Esophagus muscularis mucosa (tissue), 4 donors: ENCODE results near the gene ERN1. TPM values are rescaled to one million over a fixed set of nuclear protein-coding genes. Genes with fewer than 3 reads are reported as not detected.

Source experiments
- DNase-seq: peaks from one replicate; pipeline ENCODE4 v3.0.0-alpha.2; 2017; ENCODE audit errors: extremely low spot score
- H3K27ac ChIP-seq, 4 donors: fragments of 200-600 bp; sonication (generic); replicated peaks in 1 of 4; 1 replicate in 3 of 4; 2 replicates in 1 of 4; pipeline ENCODE4 v1.5.1; 2016 to 2019; ENCODE audit warnings: mild to moderate bottlenecking in 1 of 4
- H3K27me3 ChIP-seq, 4 donors: fragments of 200-600 bp; sonication (generic); one replicate each; pipeline versions ENCODE4 v1.5.1 to v1.6.0; 2016 to 2019
- H3K36me3 ChIP-seq, 4 donors: fragments of 200-600 bp; sonication (generic); one replicate each; pipeline ENCODE4 v1.5.1; 2016 to 2019
- H3K4me1 ChIP-seq, 4 donors: fragments of 200-600 bp; sonication (generic); one replicate each; pipeline ENCODE4 v1.5.1; 2016 to 2019
- H3K4me3 ChIP-seq, 4 donors: fragments of 200-600 bp; sonication (generic); 1 replicate in 2 of 4; 2 replicates in 2 of 4; pipeline ENCODE4 v1.5.1; 2016 to 2019; ENCODE audit warnings: mild to moderate bottlenecking in 4 of 4, moderate library complexity in 1 of 4
- H3K9me3 ChIP-seq, 4 donors: fragments of 200-600 bp; sonication (generic); 1 replicate in 3 of 4; 2 replicates in 1 of 4; pipeline ENCODE4 v1.5.1; 2016 to 2019
- CTCF ChIP-seq, 3 experiments: fragments of 200-600 bp in 2 of 3; fragments of 450-650 bp in 1 of 3; sonication (generic) in 2 of 3; IDR thresholded peaks; one replicate each; pipeline ENCODE4 v1.5.1; 2017 to 2019; ENCODE audit warnings: antibody characterized with exemption in 3 of 3, mild to moderate bottlenecking in 2 of 3, moderate library complexity in 1 of 3
- EP300 ChIP-seq: sonication (generic); formaldehyde crosslinking; IDR thresholded peaks from one replicate; pipeline ENCODE4 v1.6.1; 2017; ENCODE audit warnings: antibody characterized with exemption
- POLR2A ChIP-seq: fragments of 450-650 bp; IDR thresholded peaks from one replicate; pipeline ENCODE4 v1.6.1; 2017; ENCODE audit warnings: antibody characterized with exemption, moderate library complexity, mild to moderate bottlenecking, low read depth
- POLR2AphosphoS5 ChIP-seq, 2 donors: sonication (generic); formaldehyde crosslinking; IDR thresholded peaks; one replicate each; pipeline ENCODE4 v1.6.1; 2017; ENCODE audit warnings: antibody characterized with exemption in 2 of 2
- WGBS: methylation state at CpG from one replicate; pipeline ENCODE4 v1.1.5; 2018; 5-methylcytosine and 5-hydroxymethylcytosine counted together
- intact Hi-C: fragments of 100-400 bp; cut with DNase I; formaldehyde crosslinking; loops from one replicate; pipeline ENCODE4 v1.15.1; 2023
- total RNA-seq, 4 donors: library from RNA; depleted of rRNA; stranded (reverse); fragments of >200 nt; gene quantifications; one replicate each; pipeline versions ENCODE4 v1.1.0 to v1.2.1, GENCODE V29; 2016

Gene ERN1
- total RNA-seq, 4 donors from 2014 or later = 6.2 to 11.2 (median 9.3) TPM

- intact Hi-C loops = loop anchor here (5.0 kb wide), 1 partner anchor 41 kb away; no protein-coding TSS in a partner anchor
- Histone ChIP-seq H3K4me1 (peaks cover 15 to 28% (median 18%) of the 10 kb centered on the region in 4 donors), H3K4me3 (peak overlapping the region in 1 of 4 donors; percentile 24), H3K36me3 (peaks cover 0 to 3% (median 0%) of the 10 kb centered on the region in 4 donors), H3K27ac (peak overlapping the region in 3 of 4 donors; percentile 11 to 55 (median 46)), H3K9me3 (no peaks in the 10 kb centered on the region), H3K27me3 (no peaks in the 10 kb centered on the region)
- DNase-seq = no peak
- no peak for TF ChIP-seq CTCF (IDR thresholded peaks at IDR 0.05)
- TF ChIP-seq POLR2A = no peak
- TF ChIP-seq EP300 = no peak
- peak; percentile 10 to 27 for TF ChIP-seq POLR2AphosphoS5 (IDR thresholded peaks at IDR 0.05)
- 30% methylated on average over 10 of the region's 10 CpGs for WGBS
These were observed 11.7 kb downstream of the ERN1 start for GRCh38 chr17:64117981-64118979.

GRCh38 chr17:64115822-64116534 is 14.0 kb downstream of the ERN1 start:
- no peak overlapping the region for H3K27ac ChIP-seq
- H3K4me3 ChIP-seq = no peak overlapping the region
- intact Hi-C loops = loop anchor here (5.0 kb wide), 1 partner anchor 39 kb away; no protein-coding TSS in a partner anchor
- peaks cover 15 to 27% (median 18%) of the 10 kb centered on the region in 4 donors for H3K4me1 ChIP-seq
- H3K27me3 ChIP-seq = no peaks in the 10 kb centered on the region
- DNase-seq = no peak
- 84% methylated on average over 7 of the region's 7 CpGs for WGBS
- no peak for TF ChIP-seq POLR2A
- no peak for TF ChIP-seq EP300
- TF ChIP-seq POLR2AphosphoS5 (IDR thresholded peaks at IDR 0.05) = no peak
- no peak for TF ChIP-seq CTCF (IDR thresholded peaks at IDR 0.05)
- no peaks in the 10 kb centered on the region for H3K36me3 ChIP-seq
- H3K9me3 ChIP-seq = no peaks in the 10 kb centered on the region

GRCh38 chr17:64115043-64115698 is 14.8 kb downstream of the ERN1 start:
- Histone ChIP-seq H3K4me1 (peaks cover 15 to 20% (median 17%) of the 10 kb centered on the region in 4 donors), H3K4me3 (no peak overlapping the region), H3K36me3 (no peaks in the 10 kb centered on the region), H3K27ac (no peak overlapping the region), H3K9me3 (no peaks in the 10 kb centered on the region), H3K27me3 (no peaks in the 10 kb centered on the region)
- DNase-seq = no peak
- TF ChIP-seq POLR2A (no peak), POLR2AphosphoS5 (IDR thresholded peaks at IDR 0.05) (no peak), EP300 (no peak), CTCF (IDR thresholded peaks at IDR 0.05) (no peak)
- intact Hi-C loops = loop anchor here (5.0 kb wide), 1 partner anchor 38 kb away; no protein-coding TSS in a partner anchor
- 92% methylated on average over 8 of the region's 8 CpGs for WGBS

- no peak overlapping the region for H3K27ac ChIP-seq
- no peaks in the 10 kb centered on the region for H3K9me3 ChIP-seq
- intact Hi-C loops = no loop called here
- H3K27me3 ChIP-seq = no peaks in the 10 kb centered on the region
- WGBS = 93% methylated on average over 2 of the region's 2 CpGs
- TF ChIP-seq POLR2AphosphoS5 (IDR thresholded peaks at IDR 0.05) (no peak), EP300 (no peak), CTCF (IDR thresholded peaks at IDR 0.05) (no peak), POLR2A (no peak)
- H3K36me3 ChIP-seq = no peaks in the 10 kb centered on the region
- no peak for DNase-seq
- H3K4me3 ChIP-seq = no peak overlapping the region
- peaks cover 5 to 9% (median 7%) of the 10 kb centered on the region in 4 donors for H3K4me1 ChIP-seq
These were observed 16.9 kb downstream of the ERN1 start for GRCh38 chr17:64113006-64113405.
